ENCODE data around the gene ALDH1A1.

Gene ALDH1A1

GRCh38 chr9:72979405-72980100 is 26.7 kb upstream of the ALDH1A1 start:
- ATAC-seq, result no peak

GRCh38 chr9:72978744-72979143 is 25.9 kb upstream of the ALDH1A1 start:
- ATAC-seq, result no peak
- DNase-seq, result no peak

More at GRCh38 chr9:72979405-72980100, 26.7 kb upstream of the ALDH1A1 start:
- DNase-seq, result no peak

- ATAC-seq (no peak), DNase-seq (no peak)
These were observed 24.8 kb upstream of the ALDH1A1 start for GRCh38 chr9:72977670-72978069.

- DNase-seq (no peak), ATAC-seq (no peak)
These were observed 21.6 kb upstream of the ALDH1A1 start for GRCh38 chr9:72974501-72974900.

- DNase-seq (no peak), ATAC-seq (no peak)
These were observed 19.8 kb upstream of the ALDH1A1 start for GRCh38 chr9:72972636-72973035.

GRCh38 chr9:72971411-72971810 is 18.6 kb upstream of the ALDH1A1 start:
- DNase-seq (no peak), ATAC-seq (no peak)

GRCh38 chr9:72960446-72960845 is 7.6 kb upstream of the ALDH1A1 start:
- no peak for ATAC-seq

GRCh38 chr9:72958485-72959281 is 5.8 kb upstream of the ALDH1A1 start:
- ATAC-seq, result no peak
- no peak for DNase-seq

More at GRCh38 chr9:72960446-72960845, 7.6 kb upstream of the ALDH1A1 start:
- DNase-seq, result no peak

GRCh38 chr9:72955571-72955970 is 2.7 kb upstream of the ALDH1A1 start:
- ATAC-seq, result no peak
- no peak for DNase-seq

GRCh38 chr9:72955126-72955455 is 2.2 kb upstream of the ALDH1A1 start:
- no peak for ATAC-seq

GRCh38 chr9:72954431-72955125 is 1.7 kb upstream of the ALDH1A1 start:
- no peak for ATAC-seq
- DNase-seq, result no peak

More at GRCh38 chr9:72955126-72955455, 2.2 kb upstream of the ALDH1A1 start:
- no peak for DNase-seq

- no peak for ATAC-seq
- no peak for DNase-seq
These were observed 517 bp downstream of the ALDH1A1 start for GRCh38 chr9:72952381-72952690.

GRCh38 chr9:72951520-72952380 is 1.1 kb downstream of the ALDH1A1 start:
- ATAC-seq, result no peak
- DNase-seq, result no peak

GRCh38 chr9:72950875-72951442 is 1.9 kb downstream of the ALDH1A1 start:
- no peak for ATAC-seq
- DNase-seq, result no peak

GRCh38 chr9:72949918-72950325 is 2.9 kb downstream of the ALDH1A1 start:
- DNase-seq (no peak), ATAC-seq (no peak)

- no peak for ATAC-seq
- no peak for DNase-seq
These were observed 3.6 kb downstream of the ALDH1A1 start for GRCh38 chr9:72949244-72949582.

- no peak for ATAC-seq
- DNase-seq, result no peak
These were observed 4.1 kb downstream of the ALDH1A1 start for GRCh38 chr9:72948575-72949243.

GRCh38 chr9:72947984-72948465 is 4.8 kb downstream of the ALDH1A1 start:
- DNase-seq (no peak), ATAC-seq (no peak)

GRCh38 chr9:72946821-72947220 is 6.0 kb downstream of the ALDH1A1 start:
- ATAC-seq (no peak), DNase-seq (no peak)

GRCh38 chr9:72946318-72946717 is 6.5 kb downstream of the ALDH1A1 start:
- ATAC-seq (no peak), DNase-seq (no peak)

- DNase-seq, result no peak
- ATAC-seq, result no peak
These were observed 7.5 kb downstream of the ALDH1A1 start for GRCh38 chr9:72945391-72945790.

All from stimulated activated naive CD8-positive, alpha-beta T cell treated with anti-CD3 and anti-CD28 coated beads, Interleukin-15, Interleukin-2, amounts not matched to agents 100 U/mL and 50 U/mL, for 24 hours (primary cell).